K562 (cell line): ENCODE data around the gene TMC8. TPM values are rescaled to one million over a fixed set of nuclear protein-coding genes. Genes with fewer than 3 reads are reported as not detected.

Source experiments
- CHD1 ChIP-seq: fragments of 200-600 bp; sonication (generic); IDR thresholded peaks from one replicate; pipeline ENCODE4 v1.6.1; 2012; ENCODE audit warnings: mild to moderate bottlenecking, moderate library complexity, low read length, inconsistent platforms
- EP400 ChIP-seq: fragments of 450-650 bp; IDR thresholded peaks from 2 replicates; pipeline ENCODE4 v1.6.1; 2017; ENCODE audit warnings: antibody characterized with exemption, mild to moderate bottlenecking, moderate library complexity
- FIP1L1 ChIP-seq: fragments of 200-400 bp; formaldehyde crosslinking; IDR thresholded peaks from 2 replicates; pipeline ENCODE4 v1.6.1; 2018; ENCODE audit warnings: mild to moderate bottlenecking, low read depth, low read length; ENCODE audit not compliant: poor library complexity, severe bottlenecking
- FOXK2 ChIP-seq, 2 experiments: fragments of 450-650 bp; IDR thresholded peaks in 1 of 2; conservative IDR thresholded peaks in 1 of 2; 2 replicates each; pipeline ENCODE4 v1.6.1; 2016; ENCODE audit warnings: low read depth in 2 of 2, mild to moderate bottlenecking in 1 of 2
- HMBOX1 ChIP-seq: sonication (generic); IDR thresholded peaks from 2 replicates; pipeline ENCODE4 v1.6.1; 2016
- L3MBTL2 ChIP-seq: fragments of 450-650 bp; IDR thresholded peaks from 2 replicates; pipeline ENCODE4 v1.6.1; 2016; ENCODE audit warnings: mild to moderate bottlenecking, moderate library complexity
- MEIS2 ChIP-seq: fragments of 450-650 bp; IDR thresholded peaks from 2 replicates; pipeline ENCODE4 v1.6.1; 2014; ENCODE audit warnings: mild to moderate bottlenecking; ENCODE audit not compliant: partially characterized antibody
- NEUROD1 ChIP-seq: fragments of 150-350 bp; IDR thresholded peaks from 2 replicates; pipeline ENCODE4 v1.6.1; 2014; ENCODE audit warnings: borderline replicate concordance, low read length, low read depth; ENCODE audit not compliant: partially characterized antibody
- PURB ChIP-seq: sonication (generic); formaldehyde crosslinking; IDR thresholded peaks from 2 replicates; pipeline ENCODE4 v1.9.0; 2021; ENCODE audit warnings: low read depth, mild to moderate bottlenecking, missing genetic modification reagents
- TBP ChIP-seq: optimal IDR thresholded peaks from 2 replicates; pipeline ENCODE3; 2011; ENCODE audit warnings: low read depth, low read length, improper control_type of control experiment
- TCF3 ChIP-seq: sonication (generic); formaldehyde crosslinking; IDR thresholded peaks from 2 replicates; pipeline ENCODE4 v1.4.0; 2020; ENCODE audit warnings: mild to moderate bottlenecking, missing genetic modification reagents
- TEAD1 ChIP-seq, 2 experiments: fragments of 450-650 bp in 1 of 2; sonication (generic) in 1 of 2; formaldehyde crosslinking; IDR thresholded peaks; 2 replicates each; pipeline versions ENCODE4 v1.4.0 to v1.8.0; 2020 to 2022; ENCODE audit warnings: mild to moderate bottlenecking in 2 of 2, missing genetic modification reagents in 1 of 2
- TSHZ1 ChIP-seq: fragments of 250-450 bp; sonication (Bioruptor Pico); IDR thresholded peaks from 2 replicates; pipeline ENCODE4 v1.4.0; 2020; ENCODE audit warnings: mild to moderate bottlenecking, moderate library complexity
- VEZF1 ChIP-seq: fragments of 200-800 bp; sonication (Bioruptor generic); IDR thresholded peaks from 2 replicates; pipeline ENCODE4 v1.6.1; 2017; ENCODE audit warnings: missing genetic modification characterization, missing compliant biosample characterization
- ZNF398 ChIP-seq: fragments of 250-450 bp; sonication (Bioruptor Pico); IDR thresholded peaks from 2 replicates; pipeline ENCODE4 v1.8.0; 2021; ENCODE audit warnings: moderate library complexity, mild to moderate bottlenecking, inconsistent platforms
- ZNF512 ChIP-seq: IDR thresholded peaks from 2 replicates; pipeline ENCODE4 v1.6.1; 2016; ENCODE audit warnings: missing genetic modification characterization, missing compliant biosample characterization
- ZNF589 ChIP-seq: fragments of 200-800 bp; sonication (Bioruptor generic); IDR thresholded peaks from 2 replicates; pipeline ENCODE4 v1.6.1; 2016; ENCODE audit warnings: low read depth, missing genetic modification characterization, missing compliant biosample characterization
- polyA plus RNA-seq, 8 experiments: library from polyadenylated mRNA; depleted of rRNA in 4 of 8; stranded (reverse) in 5 of 8; unstranded in 3 of 8; fragments of >200 nt; fragmentation: Nextera tagmentation in 2 of 8; fragmentation: Illumina TruSeq in 1 of 8; extraction: Ambion mirVana in 2 of 8; extraction: Trizol in 1 of 8; gene quantifications; 2 replicates each; pipeline versions ENCODE4 v1.2.1 to v1.2.3, GENCODE V29; 2011 to 2014; ENCODE audit warnings: inconsistent platforms in 1 of 8, missing spikeins in 1 of 8
- total RNA-seq, 7 experiments: library from RNA; depleted of rRNA in 6 of 7; stranded (reverse); fragments of >200 nt in 6 of 7; fragmentation: Illumina TruSeq in 2 of 7; extraction: Trizol in 2 of 7; gene quantifications; 2 replicates each; pipeline versions ENCODE4 v1.2.1 to v1.2.3, GENCODE V29; 2011 to 2021; ENCODE audit warnings: low replicate concordance in 1 of 7

Gene TMC8
- total and polyA plus RNA-seq, 9 of the 15 experiments (the other 6 are each of a cell fraction or from before 2014, with no cell fraction given): 0.13 to 10.9 (median 2.8) TPM

- TF ChIP-seq EP400 (peak; percentile 81), TCF3 (CRISPR knock-in tag) (peak; percentile 85), ZNF589 (peak; percentile 77), ZNF398 (CRISPR knock-in tag) (no peak), L3MBTL2 (peak; percentile 33; the same call in 1 of the 2 replicates), VEZF1 (peak; percentile 99), HMBOX1 (peak; percentile 56; the same call in 1 of the 2 replicates), PURB (CRISPR knock-in tag) (no peak), TSHZ1 (no peak), FOXK2 (conservative IDR thresholded peaks at IDR 0.05 in 1 of 2, IDR thresholded peaks at IDR 0.05 in 1 of 2; ENCODE audit: low read depth in 2 of 2) (peak; percentile 90 to 93), NEUROD1 (peak; percentile 75), CHD1 (no peak), FIP1L1 (peak; percentile 44), TBP (peak; percentile 42), ZNF512 (tag) (no peak), TEAD1 (CRISPR knock-in tag; IDR thresholded peaks at IDR 0.05) (peak in 1 of 2 experiments; percentile 45; a peak in 1 of 4 replicates), MEIS2 (peak; percentile 76)
Measured at GRCh38 chr17:78128551-78129350, 1.8 kb upstream of the TMC8 start, which contains the start of gene TMC6 (continued).
